Psoas muscle (tissue), 8 donors: Measurements from ENCODE around the gene MPRIP. TPM values are rescaled to one million over a fixed set of nuclear protein-coding genes. Genes with fewer than 3 reads are reported as not detected.

Source experiments
- ATAC-seq, 4 donors: fragments of 200-7000 bp; cut with Tn5 transposase; one replicate each; pipeline ENCODE4 v1.9.1; 2020; ENCODE audit warnings: moderate library complexity in 3 of 4, mild to moderate bottlenecking in 2 of 4
- DNase-seq, 2 donors: peaks; one replicate each; pipeline ENCODE4 v3.0.0-alpha.2; 2020
- H3K27ac ChIP-seq: fragments of 200-600 bp; one replicate; pipeline ENCODE4 v1.8.0; 2022
- H3K27me3 ChIP-seq, 3 donors: fragments of 200-600 bp in 1 of 3; one replicate each; pipeline versions ENCODE4 v1.6.1 to v1.8.0; 2013 to 2022; ENCODE audit warnings: low read length in 2 of 3, mild to moderate bottlenecking in 2 of 3, moderate library complexity in 1 of 3; ENCODE audit not compliant: insufficient read depth in 3 of 3
- H3K36me3 ChIP-seq, 2 donors: fragments of 200-600 bp in 1 of 2; one replicate each; pipeline versions ENCODE4 v1.6.1 to v1.8.0; 2013 to 2022; ENCODE audit warnings: low read depth in 1 of 2, mild to moderate bottlenecking in 1 of 2, moderate library complexity in 1 of 2; ENCODE audit not compliant: insufficient read depth in 1 of 2
- H3K4me1 ChIP-seq: fragments of 200-600 bp; one replicate; pipeline ENCODE4 v1.8.0; 2022
- H3K4me3 ChIP-seq: fragments of 200-600 bp; one replicate; pipeline ENCODE4 v1.8.0; 2022; ENCODE audit warnings: mild to moderate bottlenecking
- H3K9me3 ChIP-seq: fragments of 200-600 bp; one replicate; pipeline ENCODE4 v1.8.0; 2022
- CTCF ChIP-seq: fragments of 200-600 bp; IDR thresholded peaks from one replicate; pipeline ENCODE4 v1.8.0; 2022; ENCODE audit warnings: antibody characterized with exemption
- WGBS, 3 donors: extraction: QIAGEN DNeasy Blood & Tissue Kit; methylation state at CpG; one replicate each; pipeline versions ENCODE4 v1.1.6 to v1.1.7; 2013; 5-methylcytosine and 5-hydroxymethylcytosine counted together
- intact Hi-C, 2 donors: fragments of 100-400 bp; cut with DNase I; formaldehyde crosslinking; loops; one replicate each; pipeline versions ENCODE4 v1.11.0 to v1.14.2; 2022
- polyA plus RNA-seq, 3 donors: library from polyadenylated mRNA; stranded (reverse); fragments of 200-250 nt; gene quantifications; one replicate each; pipeline ENCODE4 v1.2.3, GENCODE V29; 2013
- total RNA-seq, 4 donors: library from RNA; stranded (reverse); fragmentation: NEBNext Ultra II Directional in 2 of 4; extraction: Animal tissue kit (Norgen Biotek cat#: 25700) in 2 of 4; gene quantifications; one replicate each; pipeline versions ENCODE4 v1.2.1 to v1.2.4, GENCODE V29; 2021 to 2023
- donor health status: healthy with polysubstance abuse.
- donor health status: DM: no; HTN: no; CAD: no; lungs with moderate emphysema.
- donor health status: Bipolar disorder and iron deficiency.
- donor health status: healthy.
- donor health status: DM: yes; HTN: yes; CAD: no.
- donor health status: DM: no; HTN: no; CAD: no.
- donor health status: DM: no; HTN: no; CAD: no.
- donor health status: DM: yes; HTN: yes; CAD: no.

MPRIP gene
- total and polyA plus RNA-seq, 7 donors: 142 to 322 (median 244) TPM

GRCh38 chr17:17168401-17168800 lies 126.1 kb downstream of the MPRIP start:
- no peak overlapping the region for H3K4me3 ChIP-seq
- no peak for ATAC-seq
- no peak for TF ChIP-seq CTCF
- no peaks in the 10 kb centered on the region for H3K9me3 ChIP-seq
- WGBS, 3 donors: 86 to 92% (median 89%) methylated on average over 5 of the region's 5 CpGs
- H3K27me3 ChIP-seq: no peaks in the 10 kb centered on the region
- H3K36me3 ChIP-seq: peaks cover 5 to 100% of the 10 kb centered on the region in 2 donors
- no peak overlapping the region for H3K27ac ChIP-seq
- intact Hi-C loops: loop anchor here in 1 of 2 donors (10.0 kb wide), 1 partner anchor 64 kb away; no protein-coding TSS in a partner anchor
- DNase-seq: no peak
- peaks cover 4% of the 10 kb centered on the region for H3K4me1 ChIP-seq

- ATAC-seq: no peak
- intact Hi-C loops: loop anchor here in 1 of 2 donors (10.0 kb wide), 1 partner anchor 65 kb away; no protein-coding TSS in a partner anchor
- Histone ChIP-seq H3K27ac (no peak overlapping the region), H3K9me3 (no peaks in the 10 kb centered on the region), H3K4me1 (peaks cover 4% of the 10 kb centered on the region), H3K36me3 (peaks cover 14 to 100% of the 10 kb centered on the region in 2 donors), H3K27me3 (no peaks in the 10 kb centered on the region), H3K4me3 (no peak overlapping the region)
- no peak for TF ChIP-seq CTCF
- WGBS, 3 donors: 81 to 95% (median 85%) methylated on average over 4 of the region's 4 CpGs
- DNase-seq: no peak
Measured at GRCh38 chr17:17169396-17169795, 127.1 kb downstream of the MPRIP start.

GRCh38 chr17:17170346-17170985 lies 128.2 kb downstream of the MPRIP start:
- H3K27ac ChIP-seq: no peak overlapping the region

GRCh38 chr17:17171186-17171585 lies 128.9 kb downstream of the MPRIP start:
- ATAC-seq (no peak), DNase-seq (no peak)
- H3K4me3 ChIP-seq: no peak overlapping the region
- no peak for TF ChIP-seq CTCF
- WGBS, 3 donors: 79 to 87% (median 81%) methylated on average over 7 of the region's 7 CpGs
- H3K36me3 ChIP-seq: peaks cover 12 to 100% of the 10 kb centered on the region in 2 donors
- peaks cover 4% of the 10 kb centered on the region for H3K4me1 ChIP-seq
- no peak overlapping the region for H3K27ac ChIP-seq
- no peaks in the 10 kb centered on the region for H3K27me3 ChIP-seq
- H3K9me3 ChIP-seq: no peaks in the 10 kb centered on the region
- intact Hi-C loops: no loop called here

More at GRCh38 chr17:17170346-17170985, 128.2 kb downstream of the MPRIP start:
- H3K4me3 ChIP-seq: no peak overlapping the region
- intact Hi-C loops: no loop called here
- TF ChIP-seq CTCF: no peak
- H3K27me3 ChIP-seq: no peaks in the 10 kb centered on the region
- no peak for ATAC-seq
- 75 to 81% (median 75%) methylated on average over 9 of the region's 9 CpGs for WGBS, 3 donors
- H3K4me1 ChIP-seq: peaks cover 4% of the 10 kb centered on the region
- peaks cover 14 to 100% of the 10 kb centered on the region in 2 donors for H3K36me3 ChIP-seq
- DNase-seq: no peak
- no peaks in the 10 kb centered on the region for H3K9me3 ChIP-seq
